Natural killer cell treated with Interleukin-12 subunit alpha and Interleukin-12 subunit beta and Interleukin-15 and Interleukin-18, amount 100 ng/mL, for 72 hours (primary cell): Measurements from ENCODE around the gene DCST2. TPM values are rescaled to one million over a fixed set of nuclear protein-coding genes. Genes with fewer than 3 reads are reported as not detected.
"Not testable (repeated sequence)": the region's sequence is repeated elsewhere in the genome, so short reads cannot be mapped to it uniquely, and the experiment has no call there.

Source experiments
- ATAC-seq, 2 donors: fragments of 150-1000 bp; cut with Tn5 transposase in 1 of 2; sonication (Bioruptor Pico), chemical (Tn5 transposase) in 1 of 2; 2 replicates each; pipeline ENCODE4 v1.10.0; 2021
- DNase-seq: peaks from one replicate; pipeline ENCODE4 v3.0.0; 2022; ENCODE audit warnings: low spot score
- H3K27ac Mint-ChIP-seq, 2 donors: 1 replicate in 1 of 2; 2 replicates in 1 of 2; pipeline ENCODE4 v1.8.0; 2022; ENCODE audit warnings: mixed read lengths in 2 of 2, mild to moderate bottlenecking in 1 of 2, moderate library complexity in 1 of 2
- H3K27me3 Mint-ChIP-seq, 2 donors: 1 replicate in 1 of 2; 2 replicates in 1 of 2; pipeline ENCODE4 v1.8.0; 2022; ENCODE audit warnings: mixed read lengths in 2 of 2
- H3K36me3 Mint-ChIP-seq: one replicate; pipeline ENCODE4 v1.8.0; 2022; ENCODE audit warnings: mixed read lengths
- H3K4me1 Mint-ChIP-seq, 2 donors: 1 replicate in 1 of 2; 2 replicates in 1 of 2; pipeline ENCODE4 v1.8.0; 2022; ENCODE audit warnings: low read depth in 2 of 2, mixed read lengths in 2 of 2, mild to moderate bottlenecking in 1 of 2
- H3K4me3 Mint-ChIP-seq: one replicate; pipeline ENCODE4 v1.8.0; 2022; ENCODE audit warnings: mixed read lengths
- H3K9me3 Mint-ChIP-seq: 2 replicates; pipeline ENCODE4 v1.8.0; 2022; ENCODE audit warnings: mixed read lengths
- total RNA-seq, 2 donors: library from RNA; stranded (reverse); gene quantifications; one replicate each; pipeline ENCODE4 v1.2.3, GENCODE V29; 2022

The DCST2 gene
- total RNA-seq, 2 donors from 2014 or later: 0.57 TPM; not detected in 1

DNA sequence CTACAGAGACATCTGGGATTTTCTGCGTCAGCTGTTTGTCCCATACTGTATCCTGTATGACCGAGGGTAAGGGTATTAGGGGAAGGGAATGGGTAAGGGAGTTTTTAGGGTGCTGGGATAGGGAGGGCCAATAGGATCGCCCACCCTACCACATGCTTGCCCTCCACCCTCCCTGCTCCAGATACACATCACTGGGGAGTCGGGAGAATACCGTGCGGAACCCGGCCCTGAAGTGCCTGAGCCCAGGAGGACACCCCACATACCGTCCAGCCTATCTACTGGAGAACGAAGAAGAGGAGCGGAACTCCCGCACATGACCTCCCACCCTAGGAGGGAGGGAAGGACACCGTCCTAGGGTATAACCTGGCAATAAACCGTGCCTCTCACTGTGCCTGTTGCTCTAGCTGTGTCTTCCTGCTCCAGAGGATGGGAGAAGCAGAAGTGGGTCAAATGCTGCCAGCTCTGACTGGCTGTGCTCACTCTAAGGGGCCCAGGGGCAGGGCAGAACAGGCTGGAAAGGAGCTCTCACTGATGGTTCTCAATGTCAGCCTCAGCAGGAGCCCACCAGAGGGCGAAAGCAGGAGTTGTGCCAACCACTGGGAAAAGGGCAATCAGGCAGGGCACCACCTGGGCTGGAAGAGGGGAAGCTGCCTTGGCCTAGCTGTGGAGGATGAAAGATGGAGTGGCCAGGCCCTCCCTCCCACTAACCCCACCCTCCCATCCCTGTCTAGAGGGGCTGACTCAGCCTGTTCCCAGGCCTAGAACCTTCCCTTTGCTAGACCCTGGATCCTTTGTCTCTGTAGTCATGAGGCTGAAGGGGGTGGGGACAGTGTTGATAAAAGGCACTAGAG lies 40.6 kb downstream of the DCST2 start:
- H3K4me3 Mint-ChIP-seq: no peak overlapping the region
- H3K4me1 Mint-ChIP-seq: peaks cover 5 to 15% of the 10 kb centered on the region in 2 donors
- no peaks in the 10 kb centered on the region for H3K27me3 Mint-ChIP-seq
- no peaks in the 10 kb centered on the region for H3K36me3 Mint-ChIP-seq
- DNase-seq (no peak), ATAC-seq (no peak)
- no peak overlapping the region for H3K27ac Mint-ChIP-seq
- no peaks in the 10 kb centered on the region for H3K9me3 Mint-ChIP-seq

- no peaks in the 10 kb centered on the region for H3K9me3 Mint-ChIP-seq
- H3K36me3 Mint-ChIP-seq: no peaks in the 10 kb centered on the region
- H3K27ac Mint-ChIP-seq: no peak overlapping the region
- no peak for ATAC-seq
- no peak for DNase-seq
- H3K4me3 Mint-ChIP-seq: no peak overlapping the region
- H3K4me1 Mint-ChIP-seq: peaks cover 0 to 12% of the 10 kb centered on the region in 2 donors
- H3K27me3 Mint-ChIP-seq: no peaks in the 10 kb centered on the region
Observed at GRCh38 chr1:154990276-154990675, 43.3 kb downstream of the DCST2 start.

DNA sequence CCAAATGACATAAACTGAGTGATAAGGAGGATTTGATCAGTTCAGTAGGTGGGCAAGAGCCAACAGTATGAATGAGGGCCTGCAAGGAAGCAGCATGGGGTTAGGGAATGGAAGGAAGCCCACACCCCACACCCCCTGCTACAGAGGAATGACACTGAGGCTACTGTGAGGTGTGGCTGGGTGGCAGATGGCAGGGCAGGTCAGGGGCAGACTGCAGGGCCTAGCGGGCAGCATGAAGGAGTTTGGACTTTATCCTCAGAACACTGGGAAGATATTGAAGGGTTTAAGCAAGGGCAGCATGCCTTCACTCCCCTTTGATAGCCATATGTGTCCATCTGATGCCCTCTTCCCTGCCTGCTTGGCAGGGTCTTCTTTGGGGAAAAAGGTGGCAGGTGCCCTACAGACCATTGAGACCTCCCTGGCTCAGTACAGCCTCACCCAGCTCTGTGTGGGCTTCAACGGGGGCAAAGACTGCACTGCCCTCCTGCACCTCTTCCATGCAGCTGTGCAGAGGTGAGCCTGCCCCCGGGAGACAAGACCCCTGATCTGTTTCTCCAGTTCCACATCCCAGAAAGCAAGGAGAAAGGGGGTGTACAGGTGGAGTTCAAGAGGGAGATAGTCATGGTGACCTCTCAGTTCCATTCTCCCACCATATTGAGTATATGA lies 44.3 kb downstream of the DCST2 start:
- Mint-ChIP-seq H3K4me1 (peaks cover under 1 to 12% of the 10 kb centered on the region in 2 donors), H3K9me3 (no peaks in the 10 kb centered on the region), H3K27ac (no peak overlapping the region), H3K4me3 (no peak overlapping the region), H3K36me3 (no peaks in the 10 kb centered on the region), H3K27me3 (no peaks in the 10 kb centered on the region)
- no peak for DNase-seq
- ATAC-seq: no peak

- Mint-ChIP-seq H3K27me3 (no peaks in the 10 kb centered on the region), H3K36me3 (no peaks in the 10 kb centered on the region), H3K27ac (no peak overlapping the region), H3K4me1 (peaks cover 5 to 12% of the 10 kb centered on the region in 2 donors), H3K9me3 (no peaks in the 10 kb centered on the region), H3K4me3 (no peak overlapping the region)
- no peak for ATAC-seq
- DNase-seq: no peak
Observed at GRCh38 chr1:154988058-154988954, 45.3 kb downstream of the DCST2 start.

DNA sequence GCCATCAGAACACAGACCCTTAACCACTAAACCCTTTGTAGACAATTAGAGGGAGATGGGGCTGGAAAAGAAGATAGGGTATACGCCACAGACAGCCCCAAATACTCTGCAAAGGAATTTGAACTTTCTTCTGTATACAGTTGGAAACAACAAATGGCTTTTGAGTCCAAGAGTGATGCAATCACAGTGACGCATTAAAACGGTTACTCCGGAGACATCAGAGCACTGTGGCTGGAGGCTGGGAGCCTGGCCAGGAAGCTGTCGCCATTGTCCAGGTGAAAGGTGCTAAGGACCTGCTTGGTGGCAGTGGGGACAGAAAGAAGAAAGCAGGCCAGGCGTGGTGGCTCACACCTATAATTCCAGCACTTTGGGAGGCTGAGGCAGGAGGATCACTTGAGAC lies 46.3 kb downstream of the DCST2 start:
- DNase-seq (no peak), ATAC-seq (no peak)
- Mint-ChIP-seq H3K4me3 (no peak overlapping the region), H3K4me1 (peaks cover 5 to 12% of the 10 kb centered on the region in 2 donors), H3K9me3 (no peaks in the 10 kb centered on the region), H3K27ac (no peak overlapping the region), H3K36me3 (no peaks in the 10 kb centered on the region), H3K27me3 (no peaks in the 10 kb centered on the region)

DNA sequence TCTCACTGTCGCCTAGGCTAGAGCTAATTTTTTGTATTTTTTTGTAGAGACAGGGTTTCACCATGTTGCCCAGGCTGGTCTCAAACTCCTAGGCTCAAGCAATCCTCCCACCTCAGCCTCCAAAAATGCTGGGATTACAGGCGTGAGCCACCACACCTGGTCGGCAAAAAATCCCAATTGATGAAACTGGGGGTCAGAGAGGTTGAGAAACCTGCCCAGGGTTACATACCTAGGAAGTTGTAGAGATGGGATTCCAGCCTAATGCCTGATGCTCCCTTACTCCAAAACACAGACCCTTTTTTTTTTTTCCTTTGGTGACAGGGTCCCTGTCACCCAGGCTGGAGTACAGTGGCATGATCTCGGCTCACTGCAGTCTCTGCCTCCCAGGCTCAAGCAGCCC lies 46.8 kb downstream of the DCST2 start:
- not testable (repeated sequence) for ATAC-seq, H3K27me3 Mint-ChIP-seq, H3K27ac Mint-ChIP-seq, DNase-seq, H3K9me3 Mint-ChIP-seq, H3K36me3 Mint-ChIP-seq, H3K4me3 Mint-ChIP-seq
- peaks cover 5 to 12% of the 10 kb centered on the region in 2 donors for H3K4me1 Mint-ChIP-seq

DNA sequence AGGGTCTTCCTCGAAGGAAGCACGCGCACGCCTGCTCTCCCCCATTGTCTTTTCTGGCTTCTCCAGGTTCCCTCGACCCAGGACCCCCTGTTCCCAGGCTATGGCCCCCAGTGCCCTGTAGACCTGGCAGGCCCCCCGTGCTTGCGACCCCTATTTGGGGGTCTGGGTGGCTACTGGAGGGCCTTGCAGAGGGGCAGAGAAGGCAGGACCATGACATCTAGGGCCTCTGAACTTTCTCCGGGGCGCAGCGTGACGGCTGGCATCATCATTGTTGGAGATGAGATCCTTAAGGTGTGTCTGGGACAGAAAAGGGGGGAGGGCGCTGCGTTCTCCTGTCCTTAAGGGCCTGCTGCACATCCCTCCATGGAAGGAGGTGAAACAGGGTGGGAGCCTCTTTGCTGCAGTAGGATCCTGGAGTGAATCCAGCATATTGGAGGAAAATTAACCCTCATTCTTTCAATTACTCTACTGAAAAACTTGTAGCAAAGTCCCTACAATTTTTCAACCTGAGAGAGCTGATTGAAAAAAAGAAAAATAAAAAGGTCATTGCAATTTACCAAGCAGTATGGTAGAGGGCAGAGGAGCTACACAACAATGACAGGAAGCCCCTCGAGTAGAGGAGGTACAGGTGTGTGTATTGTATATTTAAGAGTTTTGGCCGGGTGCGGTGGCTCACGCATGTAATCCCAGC lies 49.7 kb downstream of the DCST2 start:
- no peak for ATAC-seq
- Mint-ChIP-seq H3K36me3 (peaks cover 6% of the 10 kb centered on the region), H3K27me3 (no peaks in the 10 kb centered on the region), H3K4me1 (peaks cover 5 to 8% of the 10 kb centered on the region in 2 donors), H3K27ac (no peak overlapping the region), H3K9me3 (no peaks in the 10 kb centered on the region), H3K4me3 (no peak overlapping the region)
- no peak for DNase-seq

- H3K9me3 Mint-ChIP-seq: no peaks in the 10 kb centered on the region
- H3K27me3 Mint-ChIP-seq: no peaks in the 10 kb centered on the region
- DNase-seq: peak; percentile 99
- H3K27ac Mint-ChIP-seq: no peak within 1 kb of the TSS
- H3K4me3 Mint-ChIP-seq: no peak within 1 kb of the TSS
- peaks cover 3 to 5% of the 10 kb centered on the region in 2 donors for H3K4me1 Mint-ChIP-seq
- peaks cover 6% of the 10 kb centered on the region for H3K36me3 Mint-ChIP-seq
- peak; percentile 100 for ATAC-seq
Observed at GRCh38 chr1:154982897-154983648, 50.5 kb downstream of the DCST2 start, which contains the start of gene FLAD1. FLAD1 (plus strand) TSS chr1:154983344; CDS start chr1:154983695, 351 bp downstream.

- no peak overlapping the region for H3K4me3 Mint-ChIP-seq
- H3K36me3 Mint-ChIP-seq: peaks cover 6% of the 10 kb centered on the region
- H3K27ac Mint-ChIP-seq: no peak overlapping the region
- ATAC-seq (no peak), DNase-seq (no peak)
- no peaks in the 10 kb centered on the region for H3K9me3 Mint-ChIP-seq
- no peaks in the 10 kb centered on the region for H3K27me3 Mint-ChIP-seq
- peaks cover 5 to 6% of the 10 kb centered on the region in 2 donors for H3K4me1 Mint-ChIP-seq
Observed at GRCh38 chr1:154982341-154982740, 51.2 kb downstream of the DCST2 start.

- H3K9me3 Mint-ChIP-seq: no peaks in the 10 kb centered on the region
- no peak for ATAC-seq
- no peak overlapping the region for H3K27ac Mint-ChIP-seq
Observed at GRCh38 chr1:154978360-154978759, 55.2 kb downstream of the DCST2 start.

DNA sequence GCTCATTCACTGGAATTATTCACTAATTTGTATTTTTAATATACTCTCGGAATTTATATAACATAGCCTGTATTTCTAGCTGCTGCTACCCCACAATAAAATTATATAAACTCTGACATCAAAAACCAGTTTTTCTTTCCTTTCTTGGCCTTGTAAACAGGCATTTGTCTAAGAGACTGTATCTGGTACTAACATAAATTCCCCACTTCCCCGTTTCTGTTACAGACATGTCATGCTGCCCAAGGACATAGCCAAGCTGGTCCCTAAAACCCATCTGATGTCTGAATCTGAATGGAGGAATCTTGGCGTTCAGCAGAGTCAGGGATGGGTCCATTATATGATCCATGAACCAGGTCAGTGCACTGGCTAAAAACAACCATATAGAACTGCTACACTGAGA lies 55.8 kb downstream of the DCST2 start:
- not testable (repeated sequence) for H3K27ac Mint-ChIP-seq, H3K27me3 Mint-ChIP-seq, DNase-seq, H3K9me3 Mint-ChIP-seq, H3K36me3 Mint-ChIP-seq, ATAC-seq, H3K4me1 Mint-ChIP-seq
- peak overlapping the region; percentile 46 for H3K4me3 Mint-ChIP-seq

More at GRCh38 chr1:154978360-154978759, 55.2 kb downstream of the DCST2 start:
- Mint-ChIP-seq H3K27me3 (no peaks in the 10 kb centered on the region), H3K4me1 (peaks cover 0 to 6% of the 10 kb centered on the region in 2 donors), H3K36me3 (peaks cover 6% of the 10 kb centered on the region), H3K4me3 (no peak overlapping the region)
- DNase-seq: no peak

GRCh38 chr1:154975409-154976059 lies 58.0 kb downstream of the DCST2 start:
- no peak overlapping the region for H3K4me3 Mint-ChIP-seq
- ATAC-seq (peak; percentile 18 to 48), DNase-seq (peak; percentile 86)
- H3K27me3 Mint-ChIP-seq: no peaks in the 10 kb centered on the region
- peaks cover 6% of the 10 kb centered on the region for H3K36me3 Mint-ChIP-seq
- no peaks in the 10 kb centered on the region for H3K9me3 Mint-ChIP-seq
- peaks cover 23 to 28% of the 10 kb centered on the region in 2 donors for H3K4me1 Mint-ChIP-seq
- no peak overlapping the region for H3K27ac Mint-ChIP-seq
